Brain microvascular endothelial cell (primary cell): Measurements from ENCODE around the gene KIAA1614.

Experiments
- DNase-seq: peaks from one replicate; pipeline ENCODE4 v3.0.0-alpha.2; 2020
- H3K27ac ChIP-seq: fragments of 250-450 bp; sonication (Bioruptor Pico); 2 replicates; pipeline ENCODE4 v1.5.1; 2020; ENCODE audit warnings: mild to moderate bottlenecking, moderate library complexity
- H3K27me3 ChIP-seq: fragments of 250-450 bp; sonication (Bioruptor Pico); replicated peaks from 2 replicates; pipeline ENCODE4 v1.5.1; 2020; ENCODE audit warnings: mild to moderate bottlenecking
- H3K36me3 ChIP-seq: fragments of 250-450 bp; sonication (Bioruptor Pico); replicated peaks from 2 replicates; pipeline ENCODE4 v1.5.1; 2020; ENCODE audit warnings: mild to moderate bottlenecking
- H3K4me3 ChIP-seq: 2 replicates; pipeline ENCODE4 v1.5.1; 2011; ENCODE audit warnings: low read depth, mild to moderate bottlenecking, control low read depth, low read length, moderate library complexity
- in situ Hi-C: cut with HindIII; loops from 2 replicates; pipeline ENCODE4 v1.10.0; 2017; ENCODE audit warnings: low sequenced_read_pairs, low pct_ligation_motif_present
- TF ChIP-seq, protein P1 (sequence below): IDR thresholded peaks from 2 replicates; pipeline ENCODE4 v1.5.1; 2011; ENCODE audit warnings: low read depth, mild to moderate bottlenecking, moderate library complexity, low read length, control low read depth, inconsistent platforms; ENCODE audit errors: missing control alignments

Gene KIAA1614

GRCh38 chr1:180997843-180998504 lies 85.3 kb downstream of the KIAA1614 start:
- in situ Hi-C loops: no loop called here
- DNase-seq: no peak
- H3K36me3 ChIP-seq: peaks cover 5% of the 10 kb centered on the region
- H3K27ac ChIP-seq: no peak overlapping the region
- TF ChIP-seq, protein P1, sequence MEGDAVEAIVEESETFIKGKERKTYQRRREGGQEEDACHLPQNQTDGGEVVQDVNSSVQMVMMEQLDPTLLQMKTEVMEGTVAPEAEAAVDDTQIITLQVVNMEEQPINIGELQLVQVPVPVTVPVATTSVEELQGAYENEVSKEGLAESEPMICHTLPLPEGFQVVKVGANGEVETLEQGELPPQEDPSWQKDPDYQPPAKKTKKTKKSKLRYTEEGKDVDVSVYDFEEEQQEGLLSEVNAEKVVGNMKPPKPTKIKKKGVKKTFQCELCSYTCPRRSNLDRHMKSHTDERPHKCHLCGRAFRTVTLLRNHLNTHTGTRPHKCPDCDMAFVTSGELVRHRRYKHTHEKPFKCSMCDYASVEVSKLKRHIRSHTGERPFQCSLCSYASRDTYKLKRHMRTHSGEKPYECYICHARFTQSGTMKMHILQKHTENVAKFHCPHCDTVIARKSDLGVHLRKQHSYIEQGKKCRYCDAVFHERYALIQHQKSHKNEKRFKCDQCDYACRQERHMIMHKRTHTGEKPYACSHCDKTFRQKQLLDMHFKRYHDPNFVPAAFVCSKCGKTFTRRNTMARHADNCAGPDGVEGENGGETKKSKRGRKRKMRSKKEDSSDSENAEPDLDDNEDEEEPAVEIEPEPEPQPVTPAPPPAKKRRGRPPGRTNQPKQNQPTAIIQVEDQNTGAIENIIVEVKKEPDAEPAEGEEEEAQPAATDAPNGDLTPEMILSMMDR: no peak
- no peaks in the 10 kb centered on the region for H3K27me3 ChIP-seq
- no peak overlapping the region for H3K4me3 ChIP-seq
